SK-N-SH (cell line): ENCODE results near the gene ZNF335. TPM values are rescaled to one million over a fixed set of nuclear protein-coding genes. Genes with fewer than 3 reads are reported as not detected.

Experiments used
- CTCF ChIA-PET: fragments of 300-600, 350-600 bp; formaldehyde crosslinking; extraction: SDS; loops from one replicate; lab custom pipeline; 2021; lab: Yijun Ruan, JAX
- POLR2A ChIA-PET: fragments of 350-600 bp; sonication (Branson Sonifier 250); formaldehyde crosslinking; extraction: SDS; loops from one replicate; lab custom pipeline; 2020; ENCODE audit warnings: antibody characterized with exemption, inconsistent platforms; lab: Yijun Ruan, JAX
- DNase-seq: peaks from one replicate; pipeline ENCODE4 v3.0.0; 2012
- H2AFZ ChIP-seq: fragments of 200-600 bp; sonication (generic); 2 replicates; pipeline ENCODE4 v1.8.1; 2016; ENCODE audit warnings: antibody characterized with exemption, mild to moderate bottlenecking, low read depth
- H3F3A ChIP-seq: fragments of 200-600 bp; sonication (generic); replicated peaks from 2 replicates; pipeline ENCODE3; 2016; ENCODE audit warnings: antibody characterized with exemption, mild to moderate bottlenecking; ENCODE audit not compliant: insufficient read depth
- H3K27ac ChIP-seq, 2 experiments: fragments of 200-500 bp in 1 of 2; fragments of 200-600 bp in 1 of 2; sonication (Bioruptor generic) in 1 of 2; sonication (generic), shearing (Covaris generic) in 1 of 2; 2 replicates each; pipeline versions ENCODE4 v1.5.1 to v1.6.1; 2014 to 2016; ENCODE audit warnings: low read depth in 2 of 2, inconsistent platforms in 1 of 2, low read length in 1 of 2, mild to moderate bottlenecking in 1 of 2, mixed read lengths in 1 of 2
- H3K27me3 ChIP-seq: fragments of 200-600 bp; sonication (generic), shearing (Covaris generic); 2 replicates; pipeline ENCODE4 v1.6.1; 2016; ENCODE audit warnings: mixed run types; ENCODE audit not compliant: insufficient read depth
- H3K36me3 ChIP-seq, 2 experiments: fragments of 200-500 bp in 1 of 2; fragments of 200-600 bp in 1 of 2; sonication (Bioruptor generic) in 1 of 2; sonication (generic) in 1 of 2; replicated peaks in 1 of 2; 2 replicates each; pipeline versions ENCODE3 to v1.5.1; 2014 to 2016; ENCODE audit warnings: low read length in 1 of 2, mild to moderate bottlenecking in 1 of 2; ENCODE audit not compliant: insufficient read depth in 2 of 2, control insufficient read depth in 1 of 2
- H3K4me1 ChIP-seq, 2 experiments: fragments of 200-500 bp in 1 of 2; fragments of 200-600 bp in 1 of 2; sonication (Bioruptor generic) in 1 of 2; sonication (generic), shearing (Covaris generic) in 1 of 2; 2 replicates each; pipeline versions ENCODE4 v1.5.1 to v1.6.1; 2014 to 2016; ENCODE audit warnings: low read depth in 1 of 2, low read length in 1 of 2, mixed run types in 1 of 2; ENCODE audit not compliant: insufficient read depth in 2 of 2, control insufficient read depth in 1 of 2
- H3K4me2 ChIP-seq: fragments of 200-600 bp; sonication (generic), shearing (Covaris generic); 2 replicates; pipeline ENCODE4 v1.6.1; 2017; ENCODE audit warnings: mixed run types
- H3K4me3 ChIP-seq, 2 experiments: fragments of 200-500 bp in 1 of 2; fragments of 200-600 bp in 1 of 2; sonication (Bioruptor generic) in 1 of 2; sonication (generic), shearing (Covaris generic) in 1 of 2; 2 replicates each; pipeline versions ENCODE4 v1.5.1 to v1.8.1; 2014 to 2016; ENCODE audit warnings: low read depth in 2 of 2, inconsistent platforms in 1 of 2, low read length in 1 of 2, mild to moderate bottlenecking in 1 of 2, mixed read lengths in 1 of 2, moderate library complexity in 1 of 2
- H3K79me2 ChIP-seq: fragments of 200-600 bp; sonication (generic); 2 replicates; pipeline ENCODE4 v1.8.1; 2017; ENCODE audit warnings: mild to moderate bottlenecking; ENCODE audit not compliant: insufficient read depth
- H3K9ac ChIP-seq: fragments of 200-600 bp; sonication (generic); 2 replicates; pipeline ENCODE4 v1.6.1; 2017; ENCODE audit warnings: mixed run types
- H3K9me2 ChIP-seq: fragments of 200-600 bp; sonication (generic); 2 replicates; pipeline ENCODE4 v1.6.1; 2017; ENCODE audit warnings: mixed run types
- H3K9me3 ChIP-seq: fragments of 200-600 bp; sonication (generic); 2 replicates; pipeline ENCODE4 v1.6.1; 2017; ENCODE audit warnings: mixed run types, mild to moderate bottlenecking, moderate library complexity
- H4K20me1 ChIP-seq: fragments of 200-600 bp; sonication (generic); 2 replicates; pipeline ENCODE4 v1.6.1; 2017; ENCODE audit warnings: mild to moderate bottlenecking, mixed run types; ENCODE audit not compliant: insufficient read depth
- ELF1 ChIP-seq: IDR thresholded peaks from 2 replicates; pipeline ENCODE4 v1.4.0; 2012
- EP300 ChIP-seq, 2 experiments: IDR thresholded peaks; 2 replicates each; pipeline versions ENCODE4 v1.4.0 to v1.6.1; 2012; ENCODE audit warnings: borderline replicate concordance in 1 of 2, low read depth in 1 of 2, low read length in 1 of 2
- MEF2A ChIP-seq: IDR thresholded peaks from 2 replicates; pipeline ENCODE4 v1.4.0; 2012; ENCODE audit warnings: low read depth, borderline replicate concordance
- NFIC ChIP-seq: IDR thresholded peaks from 2 replicates; pipeline ENCODE4 v1.4.0; 2012; ENCODE audit warnings: borderline replicate concordance
- RXRA ChIP-seq: IDR thresholded peaks from 2 replicates; pipeline ENCODE4 v1.4.0; 2012; ENCODE audit warnings: low read depth, mild to moderate bottlenecking, borderline replicate concordance
- SMC3 ChIP-seq: IDR thresholded peaks from 2 replicates; pipeline ENCODE4 v1.6.1; 2012; ENCODE audit warnings: low read depth, low read length, improper control_type of control experiment
- TEAD4 ChIP-seq: IDR thresholded peaks from 2 replicates; pipeline ENCODE4 v1.4.0; 2012; ENCODE audit warnings: mild to moderate bottlenecking, borderline replicate concordance; ENCODE audit not compliant: insufficient read depth
- USF2 ChIP-seq: fragments of 150-350 bp; IDR thresholded peaks from 2 replicates; pipeline ENCODE4 v1.6.1; 2017; ENCODE audit warnings: antibody characterized with exemption, low read length, low read depth, borderline replicate concordance
- WGBS: methylation state at CpG from one replicate; pipeline ENCODE4 v1.1.6; 2017; ENCODE audit warnings: low lambda C conversion rate; 5-methylcytosine and 5-hydroxymethylcytosine counted together
- polyA plus RNA-seq, 3 experiments: library from polyadenylated mRNA; depleted of rRNA; stranded (reverse); fragments of >200 nt; gene quantifications; 2 replicates each; pipeline ENCODE4 v1.2.3, GENCODE V29; 2012
- TF ChIP-seq, protein P1 (sequence below): IDR thresholded peaks from 2 replicates; pipeline ENCODE4 v1.4.0; 2012; ENCODE audit warnings: low read depth, borderline replicate concordance
- TF ChIP-seq, protein P2 (sequence below): fragments of 200-600 bp; sonication (generic); IDR thresholded peaks from 2 replicates; pipeline ENCODE4 v1.6.1; 2017; ENCODE audit warnings: antibody characterized with exemption, mild to moderate bottlenecking, moderate library complexity

Gene ZNF335
- polyA plus RNA-seq, 1 of the 3 experiments (the other 2 are of a cell fraction), result 11.7 TPM

DNA sequence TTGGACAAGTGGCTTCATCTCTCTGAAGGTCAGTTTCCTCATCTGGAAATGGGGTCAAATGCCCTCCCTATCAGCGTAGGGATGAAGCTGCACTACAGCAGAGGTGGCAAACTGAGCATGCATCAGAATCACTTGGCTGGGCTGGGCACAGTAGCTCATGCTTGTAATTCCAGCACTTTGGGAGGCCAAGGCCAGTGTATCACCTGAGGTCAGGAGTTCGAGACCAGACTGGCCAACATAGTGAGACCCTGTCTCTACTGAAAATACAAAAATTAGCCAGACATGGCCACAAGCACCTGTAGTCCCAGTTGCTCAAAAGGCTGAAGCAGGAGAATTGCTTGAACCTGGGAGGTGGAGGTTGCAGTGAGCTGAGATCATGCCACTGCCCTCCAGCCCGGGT is 30.0 kb upstream of the ZNF335 start (continued):
- TF ChIP-seq, protein P1, sequence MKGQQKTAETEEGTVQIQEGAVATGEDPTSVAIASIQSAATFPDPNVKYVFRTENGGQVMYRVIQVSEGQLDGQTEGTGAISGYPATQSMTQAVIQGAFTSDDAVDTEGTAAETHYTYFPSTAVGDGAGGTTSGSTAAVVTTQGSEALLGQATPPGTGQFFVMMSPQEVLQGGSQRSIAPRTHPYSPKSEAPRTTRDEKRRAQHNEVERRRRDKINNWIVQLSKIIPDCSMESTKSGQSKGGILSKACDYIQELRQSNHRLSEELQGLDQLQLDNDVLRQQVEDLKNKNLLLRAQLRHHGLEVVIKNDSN, result no peak
- TF ChIP-seq SMC3, result no peak

DNA sequence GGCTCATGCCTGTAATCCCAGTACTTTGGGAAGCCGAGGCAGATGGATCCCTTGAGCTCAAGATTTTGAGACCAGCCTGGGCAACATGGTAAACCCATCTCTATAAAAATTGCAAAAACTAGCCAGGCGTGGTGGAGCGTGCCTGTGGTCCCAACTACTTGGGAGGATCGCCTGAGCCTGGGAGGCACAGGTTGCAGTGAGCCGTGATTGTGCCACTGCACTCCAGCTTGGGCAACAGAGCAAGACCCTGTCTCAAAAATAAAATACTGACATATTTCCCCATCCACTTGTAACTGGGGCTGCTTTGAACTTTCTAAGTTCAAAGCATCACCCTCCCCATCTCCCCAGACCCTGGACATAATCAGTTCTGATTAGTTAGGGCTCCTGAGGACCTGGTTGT is 29.5 kb upstream of the ZNF335 start:
- WGBS, result 68% methylated on average over 5 of the region's 5 CpGs
- Histone ChIP-seq H3K27me3 (no peaks in the 10 kb centered on the region), H3K9ac (no peak overlapping the region), H3K9me3 (no peaks in the 10 kb centered on the region), H4K20me1 (no peaks in the 10 kb centered on the region), H3K79me2 (no peaks in the 10 kb centered on the region), H2AFZ (no peak overlapping the region), H3F3A (no peaks in the 10 kb centered on the region), H3K4me3 (no peak overlapping the region), H3K27ac (no peak overlapping the region), H3K36me3 (no peaks in the 10 kb centered on the region), H3K4me2 (no peak overlapping the region), H3K9me2 (no peaks in the 10 kb centered on the region), H3K4me1 (peaks cover 0 to 6% of the 10 kb centered on the region in 2 experiments; a peak in 1 of 4 replicates)
- TF ChIP-seq ELF1 (no peak), EP300 (IDR thresholded peaks at IDR 0.05; ENCODE audit: borderline replicate concordance in 1 of 2, low read depth in 1 of 2, low read length in 1 of 2) (no peak), USF2 (no peak), NFIC (no peak), MEF2A (no peak)
- TF ChIP-seq, protein P2, sequence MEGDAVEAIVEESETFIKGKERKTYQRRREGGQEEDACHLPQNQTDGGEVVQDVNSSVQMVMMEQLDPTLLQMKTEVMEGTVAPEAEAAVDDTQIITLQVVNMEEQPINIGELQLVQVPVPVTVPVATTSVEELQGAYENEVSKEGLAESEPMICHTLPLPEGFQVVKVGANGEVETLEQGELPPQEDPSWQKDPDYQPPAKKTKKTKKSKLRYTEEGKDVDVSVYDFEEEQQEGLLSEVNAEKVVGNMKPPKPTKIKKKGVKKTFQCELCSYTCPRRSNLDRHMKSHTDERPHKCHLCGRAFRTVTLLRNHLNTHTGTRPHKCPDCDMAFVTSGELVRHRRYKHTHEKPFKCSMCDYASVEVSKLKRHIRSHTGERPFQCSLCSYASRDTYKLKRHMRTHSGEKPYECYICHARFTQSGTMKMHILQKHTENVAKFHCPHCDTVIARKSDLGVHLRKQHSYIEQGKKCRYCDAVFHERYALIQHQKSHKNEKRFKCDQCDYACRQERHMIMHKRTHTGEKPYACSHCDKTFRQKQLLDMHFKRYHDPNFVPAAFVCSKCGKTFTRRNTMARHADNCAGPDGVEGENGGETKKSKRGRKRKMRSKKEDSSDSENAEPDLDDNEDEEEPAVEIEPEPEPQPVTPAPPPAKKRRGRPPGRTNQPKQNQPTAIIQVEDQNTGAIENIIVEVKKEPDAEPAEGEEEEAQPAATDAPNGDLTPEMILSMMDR, result no peak
- DNase-seq, result no peak
- ChIA-PET POLR2A (no interaction called here), CTCF (interaction anchor here (1.6 to 10.1 kb wide), 5 partner anchors 12 to 127 kb away, joined by 4 to 61 read pairs (median 5); no protein-coding TSS in a partner anchor)

DNA sequence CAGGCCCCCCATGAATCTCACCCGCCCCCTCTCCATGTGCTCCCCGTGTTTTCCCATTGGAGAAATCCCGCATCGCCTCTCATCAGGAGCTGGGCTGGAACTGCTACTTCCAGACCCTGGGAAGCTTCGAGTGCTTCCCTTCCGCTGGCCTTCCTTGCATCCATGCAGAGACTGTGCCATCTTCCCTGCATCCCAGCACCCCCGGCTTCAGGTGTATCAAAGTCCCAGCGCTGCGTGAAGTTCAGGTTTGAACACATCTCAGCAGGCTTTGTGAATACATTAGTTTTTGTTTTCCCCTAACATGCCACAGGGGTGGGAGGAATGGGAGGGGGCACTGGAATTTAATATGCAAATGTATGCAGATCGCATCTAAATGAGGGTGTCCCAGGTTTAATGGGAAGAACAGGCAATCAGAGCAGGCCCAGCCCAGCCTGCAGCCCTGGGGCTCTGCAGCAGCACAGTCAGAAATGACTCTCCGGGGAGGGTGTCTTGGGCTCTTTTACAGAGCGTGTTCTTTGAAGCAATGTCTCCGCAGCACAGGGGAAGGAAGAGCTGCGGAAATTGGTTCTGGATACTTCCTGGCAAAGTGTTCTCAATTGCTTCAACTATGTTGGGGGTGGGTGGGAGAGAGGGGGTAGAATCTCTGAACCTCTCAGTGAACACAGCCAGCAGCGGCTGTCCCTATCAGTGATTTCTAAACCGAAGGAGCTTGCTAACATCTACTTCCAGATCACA is 28.4 kb upstream of the ZNF335 start:
- TF ChIP-seq TEAD4, result no peak
- TF ChIP-seq, protein P2, result no peak
- no peak for TF ChIP-seq RXRA
- H3K4me1 ChIP-seq, result peaks cover 0 to 6% of the 10 kb centered on the region in 2 experiments; a peak in 1 of 4 replicates
- H3K9me2 ChIP-seq, result no peaks in the 10 kb centered on the region
- POLR2A ChIA-PET, result no interaction called here
- no peak overlapping the region for H3K9ac ChIP-seq
- no peak overlapping the region for H3K4me3 ChIP-seq
- H3K4me2 ChIP-seq, result no peak overlapping the region
- H3K9me3 ChIP-seq, result no peaks in the 10 kb centered on the region
- H3F3A ChIP-seq, result no peaks in the 10 kb centered on the region
- CTCF ChIA-PET, result interaction anchor here (1.0 to 10.1 kb wide), 6 partner anchors 13 to 128 kb away, joined by 3 to 61 read pairs (median 4); no protein-coding TSS in a partner anchor
- H3K79me2 ChIP-seq, result no peaks in the 10 kb centered on the region
- H3K36me3 ChIP-seq, result no peaks in the 10 kb centered on the region
- H4K20me1 ChIP-seq, result no peaks in the 10 kb centered on the region
- WGBS, result 81% methylated on average over 13 of the region's 16 CpGs
- H3K27ac ChIP-seq, result no peak overlapping the region
- DNase-seq, result no peak
- H2AFZ ChIP-seq, result no peak overlapping the region
- no peaks in the 10 kb centered on the region for H3K27me3 ChIP-seq
